Suppressor macrophage treated with lipopolysaccharide for 1 hour (primary cell): ENCODE data around the gene SBF2.
"Not testable (repeated sequence)": the region's sequence is repeated elsewhere in the genome, so short reads cannot be mapped to it uniquely, and the experiment has no call there.

Source experiments
- DNase-seq, 3 donors: peaks; one replicate each; pipeline ENCODE4 v3.0.0-alpha.2; 2020 to 2022

The SBF2 gene

GRCh38 chr11:10109806-10110205 lies 184.2 kb downstream of the SBF2 start:
- DNase-seq, result no peak

- no peak for DNase-seq
These were observed 184.9 kb downstream of the SBF2 start for GRCh38 chr11:10108915-10109680.

- DNase-seq, result no peak
These were observed 186.5 kb downstream of the SBF2 start for GRCh38 chr11:10107497-10107896.

GRCh38 chr11:10097615-10098014 lies 196.4 kb downstream of the SBF2 start:
- DNase-seq, result no peak

GRCh38 chr11:10096987-10097386 lies 197.0 kb downstream of the SBF2 start:
- DNase-seq, result no peak

- DNase-seq, result no peak
These were observed 198.4 kb downstream of the SBF2 start for GRCh38 chr11:10095412-10096208.

GRCh38 chr11:10092426-10092825 lies 201.6 kb downstream of the SBF2 start:
- no peak for DNase-seq

- DNase-seq, result peak in 2 of 3 donors; percentile 21 to 28
These were observed 202.5 kb downstream of the SBF2 start for GRCh38 chr11:10091314-10092045.

- DNase-seq, result not testable (repeated sequence)
These were observed 206.1 kb downstream of the SBF2 start for GRCh38 chr11:10087923-10088225.

GRCh38 chr11:10087186-10087922 lies 206.7 kb downstream of the SBF2 start:
- DNase-seq, result peak in 1 of 3 donors; percentile 12

GRCh38 chr11:10080138-10080537 lies 213.9 kb downstream of the SBF2 start:
- DNase-seq, result no peak

GRCh38 chr11:10076458-10077141 lies 217.4 kb downstream of the SBF2 start:
- peak; percentile 47 to 53 (median 47) for DNase-seq

GRCh38 chr11:10075141-10075540 lies 218.9 kb downstream of the SBF2 start:
- no peak for DNase-seq

- no peak for DNase-seq
These were observed 221.2 kb downstream of the SBF2 start for GRCh38 chr11:10072841-10073240.

- DNase-seq, result peak; percentile 10 to 65 (median 39)
These were observed 221.9 kb downstream of the SBF2 start for GRCh38 chr11:10072142-10072541.

- DNase-seq, result no peak
These were observed 226.3 kb downstream of the SBF2 start for GRCh38 chr11:10067629-10068300.

- DNase-seq, result no peak
These were observed 227.6 kb downstream of the SBF2 start for GRCh38 chr11:10066441-10066840.

- DNase-seq, result no peak
These were observed 229.2 kb downstream of the SBF2 start for GRCh38 chr11:10064828-10065227.

GRCh38 chr11:10058356-10058755 lies 235.7 kb downstream of the SBF2 start:
- peak in 2 of 3 donors; percentile 45 to 48 for DNase-seq

GRCh38 chr11:10051868-10052586 lies 242.0 kb downstream of the SBF2 start:
- DNase-seq, result no peak

- no peak for DNase-seq
These were observed 243.5 kb downstream of the SBF2 start for GRCh38 chr11:10050561-10050960.
